HuH-7 (cell line): Measurements from ENCODE around the gene POLD1.
"Not testable (repeated sequence)": the region's sequence is repeated elsewhere in the genome, so short reads cannot be mapped to it uniquely, and the experiment has no call there.

ENCODE experiments used
- DNase-seq: peaks from one replicate; pipeline ENCODE4 v3.0.0; 2011; ENCODE audit warnings: low spot score

POLD1 gene

GRCh38 chr19:50365434-50366306 lies 18.5 kb upstream of the POLD1 start, which contains the start of gene NAPSA:
Gene NAPSA (minus strand): TSS chr19:50365639. CDS start chr19:50365621, 18 bp downstream.
- no peak for DNase-seq

- peak; percentile 64 for DNase-seq
These were observed 15.2 kb upstream of the POLD1 start for GRCh38 chr19:50368649-50369570.

DNA sequence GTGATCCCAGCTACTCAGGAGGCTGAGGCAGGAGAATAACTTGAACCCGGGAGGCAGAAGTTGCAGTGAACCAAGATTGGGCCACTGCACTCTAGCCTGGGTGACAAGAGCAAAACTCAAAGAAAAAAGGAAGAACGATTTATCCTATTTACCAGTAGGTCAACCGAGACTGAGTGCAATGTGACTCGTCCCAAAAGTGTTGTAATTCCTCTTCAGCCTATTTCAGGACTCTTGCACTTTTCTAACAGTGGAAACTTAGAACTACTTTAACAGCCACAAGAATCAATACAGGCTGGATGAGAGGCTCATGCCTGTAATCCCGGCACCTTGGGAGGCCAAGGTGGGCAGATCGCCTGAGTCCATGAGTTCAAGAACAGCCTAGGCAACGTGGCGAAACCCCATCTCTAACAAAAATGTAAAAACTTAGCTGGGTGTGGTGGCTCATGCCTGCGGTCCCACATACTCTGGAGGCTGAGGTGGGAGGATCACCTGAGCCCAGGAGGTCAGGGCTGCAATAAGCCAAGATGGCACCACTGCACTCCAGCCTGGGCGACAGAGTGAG lies 12.2 kb upstream of the POLD1 start:
- DNase-seq, result no peak

DNA sequence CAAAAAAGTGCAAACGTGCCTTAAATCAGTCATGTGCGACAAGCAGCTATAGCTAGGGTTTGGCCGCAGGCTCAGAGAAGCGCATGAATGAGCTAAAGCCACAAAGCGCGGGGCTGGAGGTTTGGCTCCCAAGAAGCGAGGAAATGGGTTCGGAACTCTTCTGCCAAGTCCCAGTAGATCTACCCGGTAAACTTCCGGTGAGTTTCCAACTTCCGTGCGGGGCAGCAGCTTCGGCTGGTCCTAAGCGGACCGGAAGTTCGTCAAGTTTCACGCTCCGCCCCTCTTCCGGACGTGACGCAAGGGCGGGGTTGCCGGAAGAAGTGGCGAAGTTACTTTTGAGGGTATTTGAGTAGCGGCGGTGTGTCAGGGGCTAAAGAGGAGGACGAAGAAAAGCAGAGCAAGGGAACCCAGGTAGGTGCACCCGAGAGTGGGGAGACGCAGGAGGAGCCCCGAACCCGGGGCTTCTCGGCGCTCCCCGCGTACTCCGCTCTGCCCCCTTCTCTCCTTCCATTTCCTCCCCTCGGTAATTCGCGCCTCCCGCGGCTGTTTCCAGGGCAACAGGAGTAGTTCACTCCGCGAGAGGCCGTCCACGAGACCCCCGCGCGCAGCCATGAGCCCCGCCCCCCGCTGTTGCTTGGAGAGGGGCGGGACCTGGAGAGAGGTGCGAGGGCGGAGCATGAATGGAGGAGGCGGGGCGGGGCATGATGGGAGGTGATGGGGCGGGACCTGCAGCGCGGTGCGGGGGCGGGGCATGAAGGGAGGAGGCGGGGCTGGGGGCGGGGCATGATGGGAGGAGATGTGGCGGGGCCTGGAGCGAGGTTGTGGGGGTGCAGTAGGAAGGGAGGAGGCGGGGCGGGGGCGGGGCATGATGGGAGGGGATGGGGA lies 7.7 kb upstream of the POLD1 start, which contains the start of gene NR1H2:
Gene NR1H2, plus strand, starts transcription at position 292 of the 885 bp plus-strand sequence. CDS start 1,149 bp downstream, outside the sequence.
- DNase-seq, result peak; percentile 89

- DNase-seq, result no peak
These were observed 7.1 kb upstream of the POLD1 start for GRCh38 chr19:50377051-50377461.

DNA sequence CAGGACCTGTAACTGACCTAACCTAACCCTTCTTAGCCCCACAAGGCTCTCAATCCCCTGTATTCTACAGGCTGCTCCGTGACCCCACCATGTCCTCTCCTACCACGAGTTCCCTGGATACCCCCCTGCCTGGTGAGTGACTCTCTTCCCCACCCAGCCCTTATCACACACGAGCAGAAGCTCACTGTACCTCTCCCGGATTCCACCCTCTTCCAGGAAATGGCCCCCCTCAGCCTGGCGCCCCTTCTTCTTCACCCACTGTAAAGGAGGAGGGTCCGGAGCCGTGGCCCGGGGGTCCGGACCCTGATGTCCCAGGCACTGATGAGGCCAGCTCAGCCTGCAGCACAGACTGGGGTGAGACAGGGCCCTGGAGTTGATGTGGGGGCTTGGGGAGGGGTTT lies 6.6 kb upstream of the POLD1 start:
- no peak for DNase-seq

GRCh38 chr19:50378169-50378862 lies 5.8 kb upstream of the POLD1 start:
- no peak for DNase-seq

DNA sequence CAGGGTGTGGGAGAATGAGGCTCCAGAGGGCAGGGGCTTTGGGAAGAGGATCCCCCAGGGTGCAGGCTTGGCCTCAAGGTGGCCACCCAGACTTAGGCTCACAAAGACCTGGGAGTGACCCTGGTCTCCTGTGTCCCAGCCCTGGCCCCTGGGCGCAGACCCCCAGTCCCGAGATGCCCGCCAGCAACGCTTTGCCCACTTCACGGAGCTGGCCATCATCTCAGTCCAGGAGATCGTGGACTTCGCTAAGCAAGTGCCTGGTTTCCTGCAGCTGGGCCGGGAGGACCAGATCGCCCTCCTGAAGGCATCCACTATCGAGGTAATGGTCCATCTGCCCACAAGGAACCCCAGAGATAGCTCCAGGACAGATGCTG lies 5.3 kb upstream of the POLD1 start:
- no peak for DNase-seq

DNA sequence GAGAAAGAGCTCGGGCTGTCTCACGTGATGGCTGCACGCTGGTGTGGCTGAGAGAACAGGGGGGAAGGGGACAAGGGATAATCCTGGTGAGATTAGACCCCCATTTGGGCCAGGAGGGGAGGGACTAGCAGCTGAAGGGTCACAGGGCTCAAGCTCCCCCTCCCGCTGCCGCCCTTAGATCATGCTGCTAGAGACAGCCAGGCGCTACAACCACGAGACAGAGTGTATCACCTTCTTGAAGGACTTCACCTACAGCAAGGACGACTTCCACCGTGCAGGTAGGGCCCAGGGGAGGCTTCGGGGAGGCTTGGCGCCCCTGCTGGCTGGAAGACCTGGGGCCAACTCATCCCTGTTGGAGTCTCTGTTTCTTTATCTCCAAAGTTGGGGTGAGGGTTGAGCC lies 4.5 kb upstream of the POLD1 start:
- no peak for DNase-seq

DNA sequence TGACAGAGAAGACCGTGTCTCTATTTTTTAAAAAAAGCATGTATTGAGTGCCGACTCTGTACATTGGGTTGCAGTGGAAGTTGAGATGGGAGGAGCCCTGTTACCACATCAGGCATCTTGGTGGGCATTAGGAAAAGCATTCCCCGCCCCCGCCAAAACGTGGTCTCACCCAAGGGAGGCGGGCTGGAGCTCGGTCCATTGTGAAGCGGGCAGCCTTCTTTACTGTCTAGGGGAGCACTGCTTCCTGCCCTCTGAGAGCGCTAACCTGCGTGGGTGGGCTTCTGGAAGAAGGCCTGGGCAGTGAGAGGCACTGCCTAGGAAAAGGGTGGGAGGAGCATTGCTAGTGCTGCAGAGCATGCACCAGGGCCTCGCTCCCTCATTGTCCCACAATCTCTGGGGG lies 4.0 kb upstream of the POLD1 start:
- DNase-seq, result no peak

- DNase-seq, result no peak
These were observed 3.4 kb upstream of the POLD1 start for GRCh38 chr19:50380751-50381151.

GRCh38 chr19:50381881-50382729 lies 2.0 kb upstream of the POLD1 start:
- DNase-seq, result no peak

GRCh38 chr19:50383001-50383851 lies 921 bp upstream of the POLD1 start:
- DNase-seq, result no peak

DNA sequence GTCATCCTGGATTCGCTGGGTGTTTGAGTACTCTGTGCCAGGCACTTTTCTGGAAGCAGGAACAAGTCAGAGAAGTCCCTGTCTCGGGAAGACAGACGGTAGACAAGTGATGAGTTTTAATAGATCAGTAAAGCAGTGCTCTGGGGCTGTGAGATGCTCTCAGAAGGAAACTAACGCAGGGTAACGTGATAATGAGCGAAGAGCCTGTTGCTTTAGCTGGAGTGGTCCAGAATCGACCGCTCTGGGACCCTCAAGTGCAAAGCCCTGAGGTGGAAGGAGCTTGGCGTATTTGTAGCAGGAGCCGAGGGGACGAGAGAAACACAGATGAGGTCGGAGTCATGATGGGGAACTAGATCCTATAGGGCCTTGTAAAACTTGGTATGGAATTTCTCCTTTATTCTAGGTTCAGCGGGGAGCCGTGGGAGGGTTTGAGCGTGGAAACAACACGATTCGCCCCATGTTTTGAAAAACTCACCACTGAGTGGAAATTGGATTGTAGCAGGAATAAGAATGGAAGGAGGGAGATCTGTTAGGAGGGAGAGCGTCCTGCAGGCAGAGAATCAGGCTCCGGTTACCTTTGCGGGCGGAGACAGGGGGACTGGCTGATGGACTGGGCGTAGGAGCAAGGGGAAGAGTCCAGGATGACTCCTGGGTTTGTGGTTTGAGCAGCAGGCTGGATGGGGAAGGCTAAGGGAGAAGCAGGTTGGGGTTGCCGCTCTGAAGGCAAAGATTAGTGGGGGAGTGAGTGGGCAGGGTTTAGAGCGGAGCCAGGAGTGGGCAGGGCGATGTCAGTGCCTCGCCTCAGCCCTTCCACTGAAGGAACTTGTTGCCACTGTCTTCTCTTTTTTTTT lies 763 bp downstream of the POLD1 start:
- no peak for DNase-seq

- no peak for DNase-seq
These were observed 3.2 kb downstream of the POLD1 start for GRCh38 chr19:50387176-50387867.

DNA sequence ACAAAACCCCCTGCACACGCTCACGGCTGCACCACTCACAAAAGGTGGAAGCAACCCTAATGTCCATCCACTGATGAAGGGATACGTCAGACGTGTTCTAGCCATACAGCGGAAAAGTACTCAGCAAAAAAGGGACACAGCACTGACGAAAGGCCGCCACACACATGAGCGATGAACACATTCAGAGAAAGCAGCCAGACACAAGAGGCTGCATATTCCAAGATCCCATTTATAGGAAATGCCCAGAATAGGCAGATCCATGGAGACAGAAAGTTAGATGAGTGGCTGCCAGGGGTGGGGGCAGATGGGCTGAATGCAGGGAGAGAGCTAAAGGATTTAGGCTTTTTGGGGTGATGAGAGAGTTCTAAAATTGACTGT lies 3.7 kb downstream of the POLD1 start:
- DNase-seq, result no peak

- not testable (repeated sequence) for DNase-seq
These were observed 6.1 kb downstream of the POLD1 start for GRCh38 chr19:50390295-50390694.
